HG03354 (cell line): ENCODE data around the gene LYRM4.

ENCODE experiments used
- ATAC-seq: cut with Tn5 transposase; IDR thresholded peaks from one replicate; pipeline ENCODE4 v1.9.1; 2021; ENCODE audit warnings: mild to moderate bottlenecking; ENCODE audit not compliant: unreplicated experiment, poor library complexity, severe bottlenecking

Gene LYRM4

GRCh38 chr6:5211492-5211891 lies 49.3 kb downstream of the LYRM4 start:
- no peak for ATAC-seq

GRCh38 chr6:5208471-5208971 lies 52.2 kb downstream of the LYRM4 start:
- ATAC-seq: no peak

GRCh38 chr6:5208057-5208456 lies 52.7 kb downstream of the LYRM4 start:
- ATAC-seq: no peak

- ATAC-seq: no peak
These were observed 53.7 kb downstream of the LYRM4 start for GRCh38 chr6:5206920-5207561.

GRCh38 chr6:5205877-5206850 lies 54.6 kb downstream of the LYRM4 start:
- no peak for ATAC-seq

- no peak for ATAC-seq
These were observed 55.7 kb downstream of the LYRM4 start for GRCh38 chr6:5205035-5205507.

- ATAC-seq: no peak
These were observed 56.4 kb downstream of the LYRM4 start for GRCh38 chr6:5204376-5204775.

- no peak for ATAC-seq
These were observed 57.2 kb downstream of the LYRM4 start for GRCh38 chr6:5203546-5203945.

GRCh38 chr6:5202941-5203340 lies 57.8 kb downstream of the LYRM4 start:
- ATAC-seq: no peak

GRCh38 chr6:5202206-5202605 lies 58.5 kb downstream of the LYRM4 start:
- ATAC-seq: no peak

GRCh38 chr6:5201271-5201670 lies 59.5 kb downstream of the LYRM4 start:
- no peak for ATAC-seq

- no peak for ATAC-seq
These were observed 61.0 kb downstream of the LYRM4 start for GRCh38 chr6:5199702-5200101.

- ATAC-seq: no peak
These were observed 61.5 kb downstream of the LYRM4 start for GRCh38 chr6:5199283-5199682.

GRCh38 chr6:5197084-5197483 lies 63.7 kb downstream of the LYRM4 start:
- no peak for ATAC-seq

GRCh38 chr6:5192135-5192794 lies 68.5 kb downstream of the LYRM4 start:
- no peak for ATAC-seq

- no peak for ATAC-seq
These were observed 69.0 kb downstream of the LYRM4 start for GRCh38 chr6:5191722-5192121.

GRCh38 chr6:5191222-5191621 lies 69.5 kb downstream of the LYRM4 start:
- ATAC-seq: peak; percentile 84

- ATAC-seq: no peak
These were observed 70.2 kb downstream of the LYRM4 start for GRCh38 chr6:5190507-5190906.

GRCh38 chr6:5188646-5189045 lies 72.1 kb downstream of the LYRM4 start:
- ATAC-seq: no peak

GRCh38 chr6:5184878-5185277 lies 75.9 kb downstream of the LYRM4 start:
- ATAC-seq: no peak
